Measurements from ENCODE around the gene SMARCAL1.
"Not testable (repeated sequence)": the region's sequence is repeated elsewhere in the genome, so short reads cannot be mapped to it uniquely, and the experiment has no call there.

Gene SMARCAL1

DNA sequence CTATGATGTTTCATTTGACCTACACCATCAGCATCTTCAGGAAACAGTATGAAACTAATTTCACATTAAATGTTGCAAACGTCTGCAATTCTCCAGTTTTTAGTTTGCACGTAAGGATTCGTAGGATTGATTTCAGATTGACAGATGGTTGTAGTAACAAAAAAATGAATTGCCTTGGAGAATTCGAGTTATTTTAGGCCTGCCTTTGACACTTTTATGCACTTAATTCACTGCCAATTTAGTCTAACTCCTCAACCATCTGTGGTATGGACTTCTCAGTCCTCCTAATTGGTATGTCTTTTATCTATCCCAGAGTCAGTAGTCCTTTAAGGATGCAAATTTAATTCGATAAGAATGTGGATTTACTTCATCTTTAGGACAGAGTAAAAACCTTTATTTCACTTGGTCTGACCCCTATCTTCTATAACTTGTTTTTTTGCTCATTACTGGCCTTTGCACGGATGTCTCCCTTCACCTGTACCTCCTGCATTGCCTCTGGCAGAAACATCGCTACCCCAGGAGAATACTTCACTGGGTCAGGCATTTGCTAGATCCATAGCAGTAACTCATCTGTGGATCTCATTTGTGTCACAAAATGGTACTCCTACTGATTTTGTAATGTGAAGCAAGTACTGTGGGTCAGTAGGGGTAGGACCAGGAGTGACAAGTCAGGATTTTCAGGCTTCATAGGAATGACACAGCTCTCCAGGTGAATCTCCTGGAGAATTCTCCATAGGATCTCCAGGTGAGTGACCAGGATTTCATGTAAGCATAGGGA is 90.3 kb downstream of the SMARCAL1 start:
- DNase-seq = no peak

- DNase-seq = no peak
Measured at GRCh38 chr2:216503159-216503629, 90.9 kb downstream of the SMARCAL1 start.

- no peak for DNase-seq
Measured at GRCh38 chr2:216503697-216504375, 91.6 kb downstream of the SMARCAL1 start.

DNA sequence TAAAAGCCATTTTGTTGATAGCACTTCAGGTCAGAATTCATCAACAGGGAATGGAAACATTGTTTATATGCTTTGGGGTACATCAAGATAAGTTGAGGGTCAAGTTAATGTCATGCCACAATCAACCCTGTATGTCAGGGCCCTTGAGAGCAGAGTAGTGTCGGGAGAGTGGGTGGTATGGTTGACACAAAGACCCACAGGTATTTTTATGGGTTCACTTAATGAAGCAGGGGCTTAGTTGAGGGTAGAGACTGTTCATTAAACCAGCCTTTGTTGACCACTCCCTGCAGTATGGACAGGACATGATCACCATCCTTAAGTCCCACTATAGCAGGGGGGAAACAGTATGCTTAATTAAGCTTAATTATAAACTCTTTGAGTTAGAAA is 92.1 kb downstream of the SMARCAL1 start:
- DNase-seq = no peak

- DNase-seq = no peak
Measured at GRCh38 chr2:216505133-216506106, 93.1 kb downstream of the SMARCAL1 start.

DNA sequence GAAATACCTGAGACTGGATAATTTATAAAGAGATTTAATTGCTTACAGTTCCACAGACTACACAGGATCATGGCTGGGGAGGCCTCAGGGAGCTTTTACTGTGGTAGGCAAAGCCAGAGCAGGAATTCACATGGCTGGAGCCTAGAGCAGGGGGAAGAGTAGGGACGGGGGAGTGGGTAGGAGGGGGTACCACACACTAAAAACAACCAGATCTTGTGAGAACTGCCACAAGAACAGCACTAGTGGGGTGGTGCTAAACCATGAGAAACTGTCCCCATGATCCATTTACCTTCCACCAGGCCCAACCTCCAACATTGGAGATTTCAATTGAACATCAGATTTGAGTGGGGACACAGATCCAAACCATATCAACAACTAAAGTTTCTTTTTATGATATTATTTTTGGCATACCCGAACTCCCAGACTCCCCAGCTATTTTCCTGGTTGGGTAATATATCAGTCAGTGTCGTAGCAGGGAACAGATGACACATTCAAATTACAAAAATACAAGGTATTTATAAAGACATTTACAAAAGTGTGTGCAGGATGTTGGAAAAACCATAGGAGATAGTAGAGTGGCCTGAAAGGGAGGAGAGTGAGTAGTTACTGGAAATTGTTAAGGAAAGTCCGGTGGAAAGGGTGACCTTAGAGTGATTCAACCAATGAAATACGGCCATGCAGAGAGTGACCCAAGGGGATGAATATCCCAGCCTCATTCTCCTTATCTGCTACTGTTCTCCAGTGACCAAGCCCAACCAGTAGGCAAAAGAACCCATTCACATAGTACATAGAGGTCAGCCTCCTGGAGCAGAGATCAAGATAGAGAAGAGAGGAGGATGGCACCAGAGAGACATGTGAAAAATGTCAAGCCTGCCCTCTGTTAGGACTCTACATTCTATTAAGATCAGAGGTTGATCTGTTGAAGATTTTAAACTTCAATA is 95.2 kb downstream of the SMARCAL1 start:
- DNase-seq = no peak

GRCh38 chr2:216508229-216508628 is 95.9 kb downstream of the SMARCAL1 start:
- no peak for DNase-seq

- DNase-seq = no peak
Measured at GRCh38 chr2:216516730-216517350, 104.6 kb downstream of the SMARCAL1 start.

- no peak for DNase-seq
Measured at GRCh38 chr2:216517447-216518225, 105.4 kb downstream of the SMARCAL1 start.

- DNase-seq = not testable (repeated sequence)
Measured at GRCh38 chr2:216518566-216519119, 106.4 kb downstream of the SMARCAL1 start.

- peak; percentile 55 for DNase-seq
Measured at GRCh38 chr2:216519154-216519762, 107.0 kb downstream of the SMARCAL1 start.

- DNase-seq = no peak
Measured at GRCh38 chr2:216520112-216520511, 107.8 kb downstream of the SMARCAL1 start.

- DNase-seq = no peak
Measured at GRCh38 chr2:216522892-216523502, 110.7 kb downstream of the SMARCAL1 start.

- no peak for DNase-seq
Measured at GRCh38 chr2:216525972-216526371, 113.7 kb downstream of the SMARCAL1 start.

DNA sequence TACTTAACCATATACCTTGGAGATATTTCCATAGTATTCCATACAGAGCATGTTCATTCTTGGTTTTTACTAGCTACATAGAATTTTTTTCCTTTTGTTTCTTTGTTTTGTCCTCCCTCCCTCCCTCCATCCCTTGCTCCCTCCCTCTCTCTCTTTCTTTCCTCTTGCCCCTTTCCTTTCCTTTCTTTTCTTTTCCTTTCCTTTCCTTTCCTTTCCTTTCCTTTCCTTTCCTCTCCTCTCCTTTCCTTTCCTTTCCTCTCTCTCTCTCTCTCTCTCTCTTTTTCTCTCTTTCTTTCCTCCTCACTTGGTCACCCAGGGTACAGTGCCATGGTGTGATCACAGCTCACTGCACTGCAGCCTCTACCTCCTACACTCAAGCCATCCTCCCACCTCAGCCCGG is 114.7 kb downstream of the SMARCAL1 start:
- DNase-seq = no peak

- DNase-seq = no peak
Measured at GRCh38 chr2:216527600-216527999, 115.3 kb downstream of the SMARCAL1 start.

DNA sequence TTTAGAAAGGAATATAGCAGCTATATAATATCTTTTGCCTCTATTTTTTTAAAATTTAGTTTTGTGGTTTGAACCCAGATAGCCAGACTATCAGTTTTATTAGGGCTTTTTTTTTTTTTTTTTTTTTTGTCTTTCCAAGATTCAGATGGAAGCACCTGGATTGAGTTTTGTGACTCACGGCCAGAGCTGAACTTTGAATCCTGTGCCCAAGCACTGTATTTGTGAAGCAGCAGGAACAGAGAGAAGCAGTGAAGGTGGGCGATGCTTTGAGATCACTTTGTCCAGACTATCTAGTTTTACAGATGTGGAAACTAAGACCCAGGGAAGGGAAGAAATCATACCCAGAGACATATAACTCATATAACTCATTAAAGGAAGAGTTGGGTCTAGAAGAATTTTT is 120.3 kb downstream of the SMARCAL1 start:
- DNase-seq = no peak
